NCI-H128 (cell line): ENCODE results near the gene ARRB1.
"Not testable (repeated sequence)": the region's sequence is repeated elsewhere in the genome, so short reads cannot be mapped to it uniquely, and the experiment has no call there.

Source experiments
- DNase-seq: peaks from one replicate; lab custom pipeline; 2025; ENCODE audit not compliant: unreplicated experiment; lab: John Stamatoyannopoulos, UW

The ARRB1 gene

DNA sequence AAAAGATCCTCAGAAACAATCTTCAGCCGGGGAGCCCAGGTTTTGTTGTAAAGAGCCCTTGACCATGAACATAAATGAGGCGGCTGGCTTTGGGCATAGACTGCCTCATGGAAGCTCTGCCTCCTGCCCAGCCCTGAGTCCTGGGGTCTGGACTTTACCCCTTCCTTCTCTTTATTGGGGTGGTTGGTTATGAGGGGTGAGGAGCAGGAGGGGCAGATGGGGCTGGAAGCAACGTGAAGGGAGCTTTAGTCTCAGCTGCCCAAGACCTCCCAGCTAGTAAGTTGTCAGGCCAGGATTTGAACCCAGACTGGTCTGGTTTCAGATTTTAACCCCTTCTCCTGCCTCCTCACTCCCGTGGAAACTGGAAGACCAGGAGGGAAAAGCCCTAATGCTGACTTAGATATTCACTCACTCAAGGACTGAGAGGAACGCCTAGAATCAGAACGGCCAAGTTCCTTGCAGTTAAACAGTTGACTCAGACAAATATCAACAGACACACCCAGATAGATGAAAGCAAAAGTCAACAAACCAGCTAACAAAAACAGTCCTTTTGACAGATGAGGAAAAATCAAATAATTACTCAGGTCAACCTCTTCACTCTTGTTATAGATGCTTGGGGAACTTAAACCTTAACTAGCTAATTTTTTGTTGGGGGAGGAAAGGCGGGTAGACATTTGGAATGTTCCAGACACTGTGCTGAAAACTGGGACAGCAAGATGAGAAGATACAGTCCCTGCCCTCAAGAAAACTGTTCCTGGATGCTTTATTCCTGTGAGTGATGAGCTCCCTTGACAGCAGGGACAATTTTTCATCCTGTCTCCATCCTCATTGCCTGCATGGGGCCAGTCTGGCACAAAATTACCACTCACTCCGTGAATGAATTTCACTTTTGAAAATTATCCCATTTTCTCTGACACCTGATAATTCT, 20.8 kb upstream of the ARRB1 start:
- DNase-seq, result no peak

DNA sequence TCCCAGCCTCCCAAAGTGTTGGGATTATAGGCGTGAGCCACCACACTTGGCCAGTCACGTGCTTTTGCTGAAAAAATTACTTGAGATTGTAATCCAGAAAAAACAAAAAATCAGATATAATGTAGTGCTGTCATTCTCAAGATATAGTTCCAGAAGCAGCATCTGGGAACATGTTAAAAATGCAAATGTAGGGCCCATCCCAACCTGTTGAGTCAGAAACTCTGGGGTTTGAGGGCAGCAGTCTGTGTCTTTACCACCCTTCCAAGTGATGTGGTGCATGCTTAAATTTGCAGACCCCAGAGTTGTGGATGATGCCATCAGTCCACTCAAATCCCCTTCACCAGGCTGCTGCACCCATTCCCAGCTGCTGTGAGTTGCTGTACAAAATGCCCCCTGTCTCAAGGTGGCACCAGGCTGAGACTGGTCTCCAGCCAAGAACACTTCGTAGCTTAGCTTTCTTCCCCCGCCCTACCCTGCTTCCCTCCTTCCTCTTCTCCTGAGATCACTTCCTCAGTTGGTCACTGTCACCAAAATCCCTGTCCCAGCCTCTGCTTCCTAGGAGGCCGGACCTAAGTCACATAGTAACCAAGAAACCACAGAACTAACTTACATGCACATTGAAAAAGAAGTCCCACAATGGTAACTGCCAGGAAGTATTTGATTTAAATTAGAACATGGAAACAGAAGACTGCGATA, 18.2 kb upstream of the ARRB1 start:
- DNase-seq, result no peak

DNA sequence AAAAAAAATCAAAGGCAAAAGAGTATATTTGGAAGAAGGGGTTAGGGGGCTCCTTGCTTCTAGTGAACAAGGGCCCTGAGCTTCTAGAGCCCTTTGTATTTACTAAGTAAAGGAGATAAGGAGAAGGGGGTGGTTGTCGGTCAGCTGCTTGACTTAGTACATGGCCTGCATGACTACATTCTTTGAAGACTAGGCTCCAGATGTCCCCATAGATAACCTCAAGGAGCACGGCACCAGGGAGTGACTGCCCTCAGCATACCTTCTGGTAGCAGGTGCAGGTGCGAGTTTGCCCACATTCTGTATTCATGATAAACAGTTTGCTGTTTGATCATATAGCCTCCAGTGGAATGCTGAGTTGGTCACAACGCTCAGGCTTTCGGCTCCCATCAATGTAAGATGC, 15.4 kb upstream of the ARRB1 start:
- DNase-seq, result not testable (repeated sequence)

DNA sequence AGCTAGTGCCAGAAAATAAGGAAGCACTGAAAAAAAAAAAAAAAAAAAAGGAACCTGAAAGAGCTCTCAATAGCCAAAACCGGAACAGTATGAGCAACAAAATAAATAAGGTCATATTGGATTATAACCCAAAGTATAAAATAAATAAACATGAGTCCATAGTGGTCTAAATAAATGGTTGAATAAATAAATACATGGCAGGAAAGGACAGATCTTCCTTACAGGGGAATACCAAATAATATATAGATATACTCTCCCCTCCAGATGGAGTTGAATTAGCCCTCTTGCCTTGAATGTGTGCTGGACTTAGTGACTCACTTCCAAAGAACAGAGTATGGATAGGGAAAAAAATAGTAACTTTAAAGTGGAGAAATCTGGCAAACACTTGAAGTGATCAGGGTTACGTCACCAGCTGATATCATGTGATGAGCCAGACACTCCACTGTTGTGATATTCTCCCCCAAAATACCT, 14.3 kb upstream of the ARRB1 start:
- DNase-seq, result no peak

DNA sequence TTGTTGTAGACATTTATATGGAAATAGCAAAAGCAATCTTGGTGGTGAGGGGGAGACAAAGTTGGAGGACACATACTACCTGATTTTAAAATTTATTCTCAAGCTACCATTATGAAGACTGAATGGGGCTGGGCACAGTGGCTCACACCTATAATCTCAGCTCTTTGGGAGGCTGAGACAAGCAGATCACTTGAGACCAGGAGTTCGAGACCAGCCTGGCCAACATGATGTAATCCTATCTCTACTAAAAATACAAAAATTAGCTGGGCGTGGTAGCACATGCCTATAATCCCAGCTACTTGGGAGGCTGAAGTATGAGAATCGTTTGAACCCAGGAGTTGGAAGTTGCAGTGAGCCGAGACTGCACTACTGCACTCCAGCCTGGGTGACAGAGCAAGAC, 10.8 kb upstream of the ARRB1 start:
- DNase-seq, result not testable (repeated sequence)

DNA sequence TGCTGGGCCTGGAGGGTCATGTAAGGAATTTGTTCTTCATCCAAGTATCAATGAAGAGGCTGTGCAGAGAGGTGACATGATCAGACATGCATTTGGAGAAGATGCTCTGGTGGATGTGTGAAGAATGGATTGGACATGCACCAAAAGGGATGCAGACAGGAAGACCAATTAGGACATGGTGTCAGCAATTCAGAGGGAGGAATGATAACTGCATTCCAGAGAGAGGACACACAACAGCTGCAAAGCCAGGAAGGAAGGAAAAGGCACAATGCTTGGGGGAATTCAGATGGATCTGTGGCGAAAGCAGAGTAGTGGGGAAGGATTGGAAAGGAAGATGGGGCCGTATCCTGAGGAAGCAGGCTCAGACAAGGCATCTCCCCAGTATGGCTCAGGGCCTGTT, 5.2 kb upstream of the ARRB1 start:
- DNase-seq, result no peak

DNA sequence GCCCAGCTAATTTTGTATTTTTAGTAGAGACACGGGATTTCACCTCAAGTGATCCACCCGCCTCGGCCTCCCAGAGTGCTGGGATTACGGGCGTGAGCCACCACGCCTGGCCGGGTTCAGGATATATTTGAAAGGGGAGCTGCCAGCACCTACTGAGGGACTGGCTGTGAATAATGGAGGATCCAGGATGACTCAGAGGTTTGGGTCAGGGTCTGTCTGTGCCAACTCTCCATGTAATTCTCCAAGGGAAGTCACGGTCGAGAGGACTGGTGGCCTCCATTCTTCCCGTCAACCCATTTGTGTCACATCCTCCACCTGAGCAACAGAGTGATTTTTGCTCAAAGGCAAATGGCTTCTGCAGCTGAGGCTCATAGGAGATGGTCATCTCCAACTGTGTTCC, 3.6 kb upstream of the ARRB1 start:
- DNase-seq, result no peak

DNA sequence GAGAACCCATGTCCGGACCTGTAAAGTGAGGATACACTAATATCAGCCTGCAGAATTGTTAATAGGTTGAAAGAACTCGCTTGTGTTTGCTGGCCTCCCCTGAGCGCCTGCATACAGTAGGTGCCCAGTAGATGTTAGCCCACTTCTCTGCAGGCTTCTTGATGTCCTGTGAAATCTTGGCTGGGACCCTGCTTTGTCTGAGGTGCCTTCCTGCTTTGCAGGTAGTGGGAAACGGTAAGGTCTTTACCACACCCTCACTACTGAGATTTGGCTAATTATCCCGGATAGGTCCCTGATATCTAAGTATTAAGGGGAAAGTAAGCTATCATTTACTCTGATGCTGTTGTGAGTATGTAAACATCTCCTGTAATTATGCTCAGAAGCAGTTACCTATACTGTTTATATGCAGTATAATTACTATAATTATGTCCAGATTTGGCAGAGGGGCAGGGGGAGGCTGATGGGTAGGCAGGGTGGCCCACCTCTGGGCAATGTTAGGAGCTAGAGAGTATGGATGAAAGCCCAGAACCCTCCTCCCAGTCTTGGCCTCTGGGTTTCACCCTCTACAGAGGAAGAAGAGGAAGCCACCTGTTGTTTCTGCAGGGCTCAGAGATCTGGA, 1.2 kb upstream of the ARRB1 start:
- DNase-seq, result no peak

DNA sequence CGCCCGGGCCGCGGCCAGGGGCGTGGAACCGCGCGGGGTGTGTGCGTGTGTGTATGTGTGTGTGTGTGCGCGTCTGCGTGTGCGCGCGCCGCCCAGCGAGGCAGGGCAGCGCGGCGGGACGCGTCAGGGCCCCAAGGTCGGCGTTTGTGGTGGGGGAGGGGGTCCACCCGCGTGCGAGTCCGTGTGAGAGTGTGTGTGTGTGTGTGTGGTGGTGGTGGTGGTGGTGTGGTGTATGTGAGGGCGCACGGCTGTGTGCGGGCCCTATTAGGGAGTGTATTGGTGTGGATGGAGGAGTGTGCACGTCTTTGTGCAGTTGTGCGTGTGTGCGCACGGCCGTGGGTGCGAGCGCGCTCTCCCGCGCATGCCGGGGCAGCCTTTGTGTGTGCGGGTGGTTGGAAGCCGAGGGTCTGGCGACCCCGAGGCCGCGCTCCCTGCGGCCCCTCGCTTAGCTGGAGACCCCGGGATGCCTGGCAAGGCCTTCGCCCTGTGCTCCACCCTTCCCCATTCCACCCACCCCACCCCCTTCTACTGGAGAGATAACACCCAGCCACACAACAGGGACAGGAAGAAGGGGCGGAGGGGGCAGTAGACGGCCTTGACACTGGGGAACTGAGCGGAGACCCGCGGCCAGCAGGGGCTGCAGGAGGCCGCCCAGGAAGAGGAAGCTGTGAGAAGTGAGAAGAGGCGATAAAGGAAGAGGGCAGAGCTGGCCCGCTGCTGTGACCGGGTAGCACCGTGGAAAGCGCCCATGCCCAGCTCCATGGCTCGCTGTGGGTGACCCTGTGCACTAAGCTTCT, 528 bp upstream of the ARRB1 start:
- DNase-seq, result no peak

DNA sequence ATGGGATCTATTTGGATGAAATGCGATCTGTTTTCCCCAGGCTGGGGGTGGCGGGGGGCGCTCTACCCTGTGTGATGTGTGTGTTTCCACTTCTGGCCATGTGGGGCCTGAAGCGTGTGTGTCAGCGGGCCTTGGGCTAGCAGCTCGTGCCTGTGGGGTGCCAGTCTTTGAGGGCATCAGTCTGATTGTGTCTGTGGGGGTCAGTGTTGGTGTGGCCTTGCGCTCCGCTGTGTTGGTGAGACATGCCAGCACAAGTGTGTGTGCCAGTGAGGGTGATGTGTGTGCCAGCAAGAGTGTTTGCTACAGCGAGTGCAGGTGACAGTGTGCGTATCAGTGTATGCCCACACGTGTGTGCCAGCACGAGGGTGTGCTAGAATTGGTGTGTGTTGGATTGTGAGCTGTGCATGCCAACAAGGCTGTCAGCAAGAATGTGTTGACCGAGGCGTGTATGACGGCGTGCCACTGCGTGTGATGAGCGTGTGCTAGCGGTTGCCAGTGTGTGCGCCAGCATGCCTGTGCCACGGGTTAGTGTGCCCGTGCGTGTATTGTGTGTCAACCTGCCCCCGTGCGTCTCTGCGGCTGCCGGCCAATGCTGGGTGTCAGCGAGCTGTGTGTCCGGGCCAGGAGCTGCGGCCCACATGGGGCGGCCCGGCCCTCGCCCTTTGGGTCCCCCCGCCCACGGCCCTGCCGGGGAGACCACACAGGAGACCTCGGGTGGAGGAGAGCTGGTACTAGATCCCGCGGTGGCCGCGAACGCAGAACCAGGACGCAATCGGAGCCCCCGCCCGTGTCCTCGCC, 519 bp downstream of the ARRB1 start:
- DNase-seq, result no peak

DNA sequence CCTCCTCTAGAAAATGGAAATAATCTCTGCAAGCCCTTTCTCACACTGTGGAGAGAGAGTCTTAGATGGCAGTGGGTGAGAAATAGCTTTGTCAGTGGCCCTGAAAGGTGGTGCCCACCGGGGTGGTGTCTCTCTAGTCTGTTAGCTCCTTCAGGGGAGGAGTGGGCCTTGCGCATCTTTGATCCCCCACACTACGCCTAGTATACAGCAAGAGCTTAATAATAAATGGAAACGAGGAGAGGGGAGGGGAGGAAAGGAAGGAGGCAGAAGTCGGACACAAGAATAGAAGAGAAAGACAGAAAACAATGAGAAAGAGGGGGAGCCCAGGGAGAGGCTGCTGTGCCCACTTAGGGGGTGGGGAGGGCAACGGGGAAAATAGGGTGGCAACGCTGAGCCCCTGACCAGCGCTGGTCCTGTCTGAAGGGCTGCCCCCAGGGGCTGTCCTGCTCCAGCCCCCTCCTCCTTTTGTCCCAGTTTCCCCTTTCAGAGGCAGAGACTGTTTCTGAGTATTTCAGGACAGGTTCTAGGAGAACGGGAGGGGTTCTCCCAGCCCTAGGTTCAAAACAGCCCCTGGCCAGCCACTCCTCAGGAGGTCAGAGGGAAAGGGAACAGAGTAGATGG, 1.2 kb downstream of the ARRB1 start:
- no peak for DNase-seq

DNA sequence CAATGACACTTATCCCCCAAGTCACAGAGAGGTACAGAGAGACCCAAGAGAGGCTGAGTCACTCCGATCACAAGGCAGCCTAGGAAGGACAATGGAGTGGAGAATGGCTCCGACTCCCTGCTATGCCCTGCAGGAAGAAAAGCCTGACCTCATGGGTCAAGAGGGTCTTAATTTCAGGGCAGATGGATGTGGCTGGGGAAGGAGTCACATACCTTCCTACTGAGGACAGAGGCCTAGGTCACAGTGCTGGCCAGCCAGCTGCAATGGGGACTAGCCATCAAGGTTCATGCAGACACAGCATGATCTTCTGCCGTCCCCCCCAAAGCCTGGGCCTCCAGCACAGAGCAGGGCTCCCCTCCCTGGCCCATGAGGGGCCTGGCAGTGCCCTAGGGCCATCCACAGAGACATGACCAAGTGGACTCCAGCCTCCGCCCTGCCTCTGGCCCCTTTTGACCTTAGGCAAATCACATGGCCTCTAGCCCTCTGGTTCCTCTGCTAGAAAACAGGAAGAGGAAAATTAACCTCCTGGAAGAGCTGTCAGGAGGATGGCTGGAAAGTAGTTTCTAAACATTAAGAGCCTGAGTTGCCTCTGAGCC, 1.8 kb downstream of the ARRB1 start:
- no peak for DNase-seq

DNA sequence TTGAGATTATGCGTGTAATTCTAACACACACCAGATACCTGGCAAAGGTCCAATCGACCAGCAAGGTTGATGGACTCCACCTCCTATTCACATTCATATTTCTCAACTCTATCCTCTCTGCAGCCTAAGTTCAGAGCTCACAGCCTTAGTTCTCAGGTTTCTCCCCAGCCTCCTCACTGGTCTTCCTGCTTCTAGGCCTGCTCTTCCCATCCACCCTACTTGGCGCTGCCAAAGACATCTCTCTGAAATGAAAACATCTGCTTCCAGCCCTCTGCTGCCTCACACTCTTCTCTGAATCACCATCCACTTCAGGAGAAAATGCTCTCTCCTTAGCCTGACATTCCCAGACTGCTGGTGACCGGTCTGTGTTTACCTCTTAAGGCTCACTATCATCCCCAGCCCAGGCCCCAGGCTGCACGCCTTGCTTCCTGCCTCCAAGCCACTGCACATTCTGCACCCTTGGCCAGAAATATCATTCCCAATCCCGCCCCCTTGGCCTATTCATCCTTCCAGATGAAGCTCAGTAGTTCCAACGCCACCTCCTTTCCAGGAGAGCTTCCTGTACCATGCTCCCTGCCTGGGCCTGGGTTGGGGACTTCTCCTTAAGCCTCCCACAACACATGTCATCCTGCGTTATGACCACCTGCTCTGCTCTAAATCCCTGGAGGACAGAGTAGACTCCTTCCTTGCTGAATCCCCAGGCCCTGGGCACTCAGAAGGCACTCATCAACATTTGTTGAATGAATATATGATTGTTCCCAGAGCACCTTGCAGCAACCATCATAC, 3.5 kb downstream of the ARRB1 start:
- no peak for DNase-seq

DNA sequence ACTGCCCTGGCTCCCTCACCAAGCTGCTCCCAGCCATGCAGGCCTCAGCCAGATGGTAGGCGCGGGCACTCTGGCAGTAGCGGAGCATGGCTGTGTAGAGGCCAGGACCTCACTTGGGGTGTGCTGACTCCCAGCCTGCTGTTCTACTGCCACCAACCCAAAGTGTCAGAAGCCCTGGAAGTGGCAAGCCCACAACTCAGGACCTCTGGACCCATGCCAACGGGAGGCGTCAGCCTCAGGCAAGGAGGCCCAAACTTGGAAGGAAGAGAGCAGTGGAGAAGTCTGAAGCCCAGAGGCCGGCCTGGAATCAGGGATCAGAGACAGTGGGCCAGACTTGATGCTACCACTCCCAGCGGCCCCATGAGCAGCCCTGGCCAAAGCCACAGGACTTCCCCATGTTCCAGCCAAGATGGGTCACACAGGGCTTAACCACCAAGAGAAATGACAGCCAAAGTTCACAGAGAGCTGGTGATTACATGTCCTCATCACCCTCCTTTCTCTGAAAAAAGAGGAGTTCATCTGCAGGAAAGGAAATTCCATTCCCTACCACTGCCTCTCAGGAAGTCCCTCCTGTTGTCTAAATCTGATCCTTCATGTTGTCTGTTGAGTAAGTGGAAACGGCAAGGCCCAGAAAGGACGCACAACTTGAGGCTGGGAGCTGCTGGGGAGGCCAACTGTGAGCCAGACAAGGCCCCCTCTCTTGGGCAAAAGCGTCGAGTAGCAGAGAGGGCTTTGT, 4.4 kb downstream of the ARRB1 start:
- DNase-seq, result no peak

DNA sequence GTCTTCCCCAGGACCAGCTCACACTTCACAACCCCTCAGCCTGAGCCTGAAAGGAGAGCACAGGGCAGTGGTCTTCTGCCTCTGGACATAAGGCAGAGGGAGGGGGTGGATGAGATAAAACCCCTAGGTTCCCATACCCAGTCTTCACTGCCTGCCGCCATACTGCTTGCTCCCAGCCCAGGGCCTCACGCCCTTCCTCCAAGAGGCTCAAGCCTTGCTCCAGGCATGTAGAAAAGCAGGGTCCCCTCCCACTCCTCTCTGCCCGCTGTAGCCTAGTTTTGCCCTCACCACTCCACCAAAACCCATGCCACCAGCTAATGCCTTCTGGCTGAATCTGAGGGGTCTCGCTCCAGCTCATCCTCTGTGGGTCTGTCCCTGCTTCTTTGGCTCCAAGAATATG, 5.2 kb downstream of the ARRB1 start:
- DNase-seq, result no peak

DNA sequence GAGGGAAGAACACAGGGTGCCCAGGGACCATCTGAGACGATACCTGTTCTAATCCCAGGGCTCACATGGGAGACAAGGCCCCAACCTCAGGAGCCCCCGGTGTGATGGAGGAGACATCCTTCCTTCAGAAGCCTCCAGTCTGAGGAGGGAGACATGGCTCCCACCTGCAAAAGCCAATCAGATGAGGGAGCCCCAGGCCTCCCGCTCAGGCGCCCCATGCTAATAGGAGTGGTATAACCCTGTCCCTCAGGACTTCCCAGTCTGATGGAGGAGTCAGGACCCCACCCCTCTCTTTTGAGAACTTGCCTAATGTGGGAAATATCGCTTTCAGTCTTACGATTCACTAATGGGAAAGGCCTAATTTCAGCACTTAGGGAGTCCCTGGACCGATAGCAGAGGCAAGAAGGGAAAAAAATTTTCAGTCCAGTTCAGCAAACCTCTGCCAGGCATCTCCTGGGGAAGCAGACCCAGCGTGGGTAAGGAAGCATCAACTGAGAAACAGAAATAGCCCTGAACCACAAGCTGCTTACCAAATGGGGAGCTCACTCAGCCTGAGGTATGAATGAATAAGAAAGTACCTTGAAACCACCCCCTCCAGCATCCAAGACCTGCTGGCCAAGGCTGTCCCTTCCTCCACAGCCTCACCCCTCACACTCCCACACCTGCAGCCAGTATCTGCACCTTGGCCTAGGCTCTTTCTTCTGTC, 5.9 kb downstream of the ARRB1 start:
- no peak for DNase-seq

DNA sequence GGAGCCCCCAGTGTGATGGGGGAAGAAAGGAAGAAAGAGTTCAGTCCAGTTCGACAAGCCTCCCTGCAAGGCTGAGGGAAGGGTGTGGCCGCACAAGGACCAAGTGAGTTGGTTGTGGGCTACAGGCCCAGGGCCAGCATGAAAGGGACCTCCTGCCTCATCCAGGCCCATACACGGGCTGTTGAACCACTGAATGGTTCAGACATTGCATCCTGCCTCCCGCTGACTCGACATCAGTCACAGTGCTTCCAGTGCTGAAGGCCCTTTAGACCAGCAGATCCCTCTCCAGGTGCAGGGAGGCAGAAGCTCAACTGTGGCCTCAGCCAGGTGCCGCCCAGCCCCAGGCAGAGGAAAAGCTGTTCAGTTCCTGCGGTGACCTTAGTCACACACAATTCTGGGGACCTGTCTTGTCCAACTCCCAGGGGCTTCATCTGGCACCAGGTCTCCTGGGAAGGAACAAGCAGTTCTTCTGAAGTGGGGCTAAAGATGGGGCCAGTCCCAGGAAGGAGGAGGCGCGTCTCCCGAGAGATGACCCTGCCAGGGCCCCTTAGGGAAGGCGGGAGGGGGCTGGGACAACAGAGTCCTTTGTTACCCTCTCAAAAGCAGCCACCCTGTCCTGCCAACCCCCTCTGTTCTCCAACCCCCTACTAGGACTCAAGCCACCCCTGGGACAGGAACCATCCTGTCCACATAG, 6.6 kb downstream of the ARRB1 start:
- no peak for DNase-seq
